Keratinocyte (primary cell): ENCODE data around the gene PTPN6. TPM values are rescaled to one million over a fixed set of nuclear protein-coding genes. Genes with fewer than 3 reads are reported as not detected.

Experiments
- DNase-seq: peaks from one replicate; pipeline ENCODE4 v3.0.0-alpha.2; 2011; ENCODE audit warnings: low read depth, missing footprints, low spot score
- FAIRE-seq: peaks from 2 replicates; lab custom pipeline; 2011; peaks lifted over from hg19 to GRCh38; lab: Jason Lieb, UNC
- H2AFZ ChIP-seq: 2 replicates; pipeline ENCODE4 v1.6.0; 2012; ENCODE audit warnings: low read length, control low read depth, inconsistent platforms; ENCODE audit not compliant: control insufficient read depth
- H3K27ac ChIP-seq: 2 replicates; pipeline ENCODE4 v1.5.1; 2011; ENCODE audit warnings: low read length; ENCODE audit not compliant: control insufficient read depth, insufficient read depth
- H3K27me3 ChIP-seq: 3 replicates; pipeline ENCODE4 v1.6.0; 2011; ENCODE audit warnings: low read length; ENCODE audit not compliant: control insufficient read depth, insufficient read depth; ENCODE audit errors: extremely low read depth
- H3K36me3 ChIP-seq, 2 experiments: 2 replicates in 1 of 2; 3 replicates in 1 of 2; pipeline ENCODE4 v1.5.1; 2011; ENCODE audit warnings: low read length in 2 of 2, mild to moderate bottlenecking in 1 of 2; ENCODE audit not compliant: control insufficient read depth in 2 of 2, insufficient read depth in 2 of 2; ENCODE audit errors: extremely low read depth in 1 of 2
- H3K4me1 ChIP-seq: 3 replicates; pipeline ENCODE4 v1.5.1; 2011; ENCODE audit warnings: low read length; ENCODE audit not compliant: control insufficient read depth, insufficient read depth; ENCODE audit errors: extremely low read depth
- H3K4me2 ChIP-seq: 3 replicates; pipeline ENCODE4 v1.6.0; 2011; ENCODE audit warnings: low read depth, low read length; ENCODE audit not compliant: control insufficient read depth, insufficient read depth; ENCODE audit errors: extremely low read depth
- H3K4me3 ChIP-seq, 3 experiments: fragments of 200-600 bp in 1 of 3; sonication (generic) in 1 of 3; 2 replicates in 2 of 3; 3 replicates in 1 of 3; pipeline ENCODE4 v1.5.1; 2011 to 2016; ENCODE audit warnings: low read length in 3 of 3, mild to moderate bottlenecking in 3 of 3, control low read depth in 2 of 3, inconsistent platforms in 1 of 3, low read depth in 1 of 3, mixed read lengths in 1 of 3, mixed run types in 1 of 3, moderate library complexity in 1 of 3; ENCODE audit not compliant: control insufficient read depth in 2 of 3, insufficient read depth in 2 of 3; ENCODE audit errors: extremely low read depth in 1 of 3
- H3K79me2 ChIP-seq: 2 replicates; pipeline ENCODE4 v1.6.0; 2012; ENCODE audit warnings: low read length; ENCODE audit not compliant: control insufficient read depth, insufficient read depth
- H3K9ac ChIP-seq: 3 replicates; pipeline ENCODE4 v1.6.0; 2011; ENCODE audit warnings: low read length; ENCODE audit not compliant: control insufficient read depth, insufficient read depth; ENCODE audit errors: extremely low read depth
- H3K9me1 ChIP-seq: 3 replicates; pipeline ENCODE4 v1.6.0; 2011; ENCODE audit warnings: low read length; ENCODE audit not compliant: control insufficient read depth, insufficient read depth; ENCODE audit errors: extremely low read depth
- H3K9me3 ChIP-seq: 2 replicates; pipeline ENCODE4 v1.5.1; 2012; ENCODE audit warnings: low read depth, low read length; ENCODE audit not compliant: control insufficient read depth
- H4K20me1 ChIP-seq: 3 replicates; pipeline ENCODE4 v1.6.0; 2011; ENCODE audit warnings: low read length; ENCODE audit not compliant: control insufficient read depth, insufficient read depth; ENCODE audit errors: extremely low read depth
- CTCF ChIP-seq, 3 experiments: IDR thresholded peaks in 1 of 3; conservative IDR thresholded peaks in 1 of 3; optimal IDR thresholded peaks in 1 of 3; 2 replicates in 2 of 3; 3 replicates in 1 of 3; pipeline versions ENCODE3 to v1.5.1; 2011; ENCODE audit warnings: low read length in 3 of 3, mild to moderate bottlenecking in 3 of 3, moderate library complexity in 2 of 3, control low read depth in 1 of 3, inconsistent platforms in 1 of 3; ENCODE audit not compliant: insufficient read depth in 2 of 3; ENCODE audit errors: extremely low read depth in 1 of 3
- EZH2 ChIP-seq: IDR thresholded peaks from one replicate; pipeline ENCODE4 v1.6.1; 2012; ENCODE audit warnings: inconsistent platforms, mild to moderate bottlenecking, low read length, moderate library complexity
- dilution Hi-C: fragments of 300-500 bp; cut with MboI; formaldehyde crosslinking; loops from one replicate; pipeline ENCODE4 v1.7.0; 2020; ENCODE audit warnings: low sequenced_read_pairs; ENCODE audit not compliant: extremely low pct_ligation_motif_present
- polyA plus RNA-seq, 5 experiments: library from polyadenylated mRNA; depleted of rRNA in 3 of 5; stranded (reverse) in 3 of 5; stranded (forward) in 1 of 5; unstranded in 1 of 5; fragments of >200 nt; gene quantifications; 1 replicate in 1 of 5; 2 replicates in 3 of 5; 3 replicates in 1 of 5; pipeline versions ENCODE4 v1.2.1 to v1.2.3, GENCODE V29; 2011 to 2012; ENCODE audit warnings: missing spikeins in 2 of 5, low read depth in 1 of 5, low replicate concordance in 1 of 5

The PTPN6 gene
- polyA plus RNA-seq, 1 donor (not counting 4 experiments of a cell fraction or from before 2014, with no cell fraction given), result 18.7 TPM

- dilution Hi-C loops, result no loop called here
- H2AFZ ChIP-seq, result peak overlapping the region; percentile 34
- H3K4me1 ChIP-seq, result peaks cover 27% of the 10 kb centered on the region
- no peaks in the 10 kb centered on the region for H3K27me3 ChIP-seq
- TF ChIP-seq CTCF (optimal IDR thresholded peaks at IDR 0.05 in 1 of 3, IDR thresholded peaks at IDR 0.05 in 1 of 3, conservative IDR thresholded peaks at IDR 0.05 in 1 of 3; ENCODE audit: extremely low read depth in 1 of 3, insufficient read depth in 2 of 3, low read length in 3 of 3) (no peak), EZH2 (no peak)
- H3K27ac ChIP-seq, result no peak overlapping the region
- H4K20me1 ChIP-seq, result no peaks in the 10 kb centered on the region
- FAIRE-seq (no peak), DNase-seq (no peak)
- H3K4me2 ChIP-seq, result peak overlapping the region; percentile 95
- H3K9me1 ChIP-seq, result no peaks in the 10 kb centered on the region
- H3K9me3 ChIP-seq, result no peaks in the 10 kb centered on the region
- peak overlapping the region; percentile 55 to 64 (median 64) for H3K4me3 ChIP-seq
- H3K79me2 ChIP-seq, result peaks cover 6% of the 10 kb centered on the region
- no peaks in the 10 kb centered on the region for H3K36me3 ChIP-seq
- peak overlapping the region; percentile 67 for H3K9ac ChIP-seq
Observed at GRCh38 chr12:6946920-6947374, 4.2 kb upstream of the PTPN6 start.

GRCh38 chr12:6947615-6948014 is 3.5 kb upstream of the PTPN6 start:
- FAIRE-seq (no peak), DNase-seq (no peak)
- H3K9me1 ChIP-seq, result no peaks in the 10 kb centered on the region
- H2AFZ ChIP-seq, result no peak overlapping the region
- dilution Hi-C loops, result no loop called here
- peaks cover 27% of the 10 kb centered on the region for H3K4me1 ChIP-seq
- TF ChIP-seq CTCF (optimal IDR thresholded peaks at IDR 0.05 in 1 of 3, IDR thresholded peaks at IDR 0.05 in 1 of 3, conservative IDR thresholded peaks at IDR 0.05 in 1 of 3; ENCODE audit: extremely low read depth in 1 of 3, insufficient read depth in 2 of 3, low read length in 3 of 3) (no peak), EZH2 (no peak)
- no peaks in the 10 kb centered on the region for H3K27me3 ChIP-seq
- no peak overlapping the region for H3K4me3 ChIP-seq
- H3K9ac ChIP-seq, result no peak overlapping the region
- H3K79me2 ChIP-seq, result peaks cover 6% of the 10 kb centered on the region
- no peaks in the 10 kb centered on the region for H3K36me3 ChIP-seq
- no peak overlapping the region for H3K4me2 ChIP-seq
- no peak overlapping the region for H3K27ac ChIP-seq
- H4K20me1 ChIP-seq, result no peaks in the 10 kb centered on the region
- H3K9me3 ChIP-seq, result no peaks in the 10 kb centered on the region
